A549 (cell line): ENCODE data around the gene NXPE3. TPM values are rescaled to one million over a fixed set of nuclear protein-coding genes. Genes with fewer than 3 reads are reported as not detected.

Source experiments
- ATAC-seq, 2 experiments: fragments of 200-7000 bp in 1 of 2; fragments of >200 bp in 1 of 2; cut with Nextera tagmentation in 1 of 2; cut with Tn5 transposase in 1 of 2; 3 replicates each; pipeline versions ENCODE4 v1.8.0 to v1.9.1; 2018 to 2020; ENCODE audit warnings: mild to moderate bottlenecking in 1 of 2, moderate library complexity in 1 of 2
- CTCF ChIA-PET: fragments of 300-600 bp; sonication (Branson Sonifier 250); formaldehyde crosslinking; extraction: SDS; loops from one replicate; lab custom pipeline; 2021; ENCODE audit warnings: antibody characterized with exemption, inconsistent platforms; lab: Yijun Ruan, JAX
- POLR2A ChIA-PET: fragments of 350-600 bp; formaldehyde crosslinking; extraction: SDS; loops from one replicate; lab custom pipeline; 2021; ENCODE audit warnings: antibody characterized with exemption, inconsistent platforms; lab: Yijun Ruan, JAX
- DNase-seq, 2 experiments: peaks; one replicate each; pipeline versions ENCODE4 v3.0.0 to v3.0.0-alpha.2; 2011 to 2016; ENCODE audit warnings: low read depth in 1 of 2, low spot score in 1 of 2
- FAIRE-seq: peaks from 2 replicates; lab custom pipeline; 2011; peaks lifted over from hg19 to GRCh38; lab: Jason Lieb, UNC
- H3K27ac ChIP-seq, 2 experiments: fragments of >200 bp; sonication (Bioruptor Twin); formaldehyde crosslinking; 3 replicates each; pipeline ENCODE4 v1.5.1; 2016 to 2017
- H3K4me1 ChIP-seq: fragments of >200 bp; sonication (Bioruptor Twin); formaldehyde crosslinking; 3 replicates; pipeline ENCODE4 v1.6.1; 2016
- H3K4me2 ChIP-seq: fragments of >200 bp; sonication (Bioruptor Twin); formaldehyde crosslinking; 3 replicates; pipeline ENCODE4 v1.6.1; 2016
- H3K4me3 ChIP-seq: fragments of >200 bp; sonication (Bioruptor Twin); formaldehyde crosslinking; 3 replicates; pipeline ENCODE4 v1.5.1; 2016
- H3K9me3 ChIP-seq: fragments of >200 bp; sonication (Bioruptor Twin); formaldehyde crosslinking; 3 replicates; pipeline ENCODE4 v1.6.1; 2016
- BHLHE40 ChIP-seq: IDR thresholded peaks from 2 replicates; pipeline ENCODE4 v1.6.1; 2012; ENCODE audit warnings: low read depth, low read length, inconsistent platforms
- CBX8 ChIP-seq: fragments of 200-600 bp; sonication (generic); IDR thresholded peaks from 2 replicates; pipeline ENCODE4 v1.6.1; 2016
- CHD4 ChIP-seq: fragments of 200-600 bp; sonication (generic); IDR thresholded peaks from 2 replicates; pipeline ENCODE4 v1.6.1; 2016; ENCODE audit warnings: antibody characterized with exemption, mild to moderate bottlenecking, borderline replicate concordance
- CTCF ChIP-seq: fragments of >200 bp; sonication (Bioruptor Twin); formaldehyde crosslinking; IDR thresholded peaks from 3 replicates; pipeline ENCODE4 v1.5.1; 2016
- E2F6 ChIP-seq: IDR thresholded peaks from 2 replicates; pipeline ENCODE4 v1.6.1; 2012; ENCODE audit warnings: low read depth, borderline replicate concordance
- EHF ChIP-seq: fragments of 250-450 bp; sonication (Bioruptor Pico); IDR thresholded peaks from 2 replicates; pipeline ENCODE4 v1.5.0; 2020; ENCODE audit warnings: mild to moderate bottlenecking
- ESRRA ChIP-seq: fragments of 150-350 bp; IDR thresholded peaks from 2 replicates; pipeline ENCODE4 v1.6.1; 2014; ENCODE audit warnings: mild to moderate bottlenecking, low read length, borderline replicate concordance
- HDAC2 ChIP-seq: fragments of 200-600 bp; sonication (generic); IDR thresholded peaks from 2 replicates; pipeline ENCODE4 v1.6.1; 2016
- HES2 ChIP-seq: fragments of >200 bp; sonication (Bioruptor Twin); formaldehyde crosslinking; IDR thresholded peaks from 2 replicates; pipeline ENCODE4 v1.6.1; 2016
- HMGXB4 ChIP-seq: fragments of 250-450 bp; sonication (Bioruptor Pico); IDR thresholded peaks from 2 replicates; pipeline ENCODE4 v1.5.0; 2021; ENCODE audit warnings: mild to moderate bottlenecking, moderate library complexity, borderline replicate concordance
- HOXB13 ChIP-seq: fragments of 250-450 bp; sonication (Bioruptor Pico); IDR thresholded peaks from 2 replicates; pipeline ENCODE4 v1.5.0; 2020; ENCODE audit warnings: low read depth, mild to moderate bottlenecking, moderate library complexity
- JUNB ChIP-seq: fragments of >200 bp; sonication (Bioruptor Twin); formaldehyde crosslinking; IDR thresholded peaks from 2 replicates; pipeline ENCODE4 v1.6.1; 2016
- MYC ChIP-seq: IDR thresholded peaks from 2 replicates; pipeline ENCODE4 v1.6.1; 2012; ENCODE audit warnings: mild to moderate bottlenecking, inconsistent platforms, low read length, improper control_type of control experiment, borderline replicate concordance
- NFE2L2 ChIP-seq: fragments of 150-350 bp; conservative IDR thresholded peaks from 2 replicates; pipeline ENCODE4 v1.6.1; 2014; ENCODE audit warnings: low read length
- POLR2A ChIP-seq: IDR thresholded peaks from 2 replicates; pipeline ENCODE4 v1.6.1; 2012; ENCODE audit warnings: mild to moderate bottlenecking, low read length
- RNF2 ChIP-seq: fragments of 200-600 bp; sonication (generic); IDR thresholded peaks from 2 replicates; pipeline ENCODE4 v1.6.1; 2016; ENCODE audit warnings: low read depth, mild to moderate bottlenecking, antibody characterized with exemption, moderate library complexity, borderline replicate concordance
- SMC3 ChIP-seq: fragments of >200 bp; sonication (Bioruptor Twin); formaldehyde crosslinking; IDR thresholded peaks from 3 replicates; pipeline ENCODE4 v1.6.1; 2018; ENCODE audit warnings: inconsistent platforms
- SREBF2 ChIP-seq: fragments of 450-650 bp; IDR thresholded peaks from 2 replicates; pipeline ENCODE4 v1.6.1; 2014; ENCODE audit warnings: mild to moderate bottlenecking, moderate library complexity
- ZC3H11A ChIP-seq: fragments of 450-650 bp; IDR thresholded peaks from 2 replicates; pipeline ENCODE4 v1.6.1; 2014; ENCODE audit warnings: antibody characterized with exemption, mild to moderate bottlenecking
- WGBS: methylation state at CpG from one replicate; pipeline ENCODE4 v1.1.6; 2017; ENCODE audit errors: missing lambda C conversion rate; 5-methylcytosine and 5-hydroxymethylcytosine counted together
- polyA plus RNA-seq, 4 experiments: library from polyadenylated mRNA; depleted of rRNA in 3 of 4; stranded (reverse); fragments of >200 nt; fragmentation: RNase III in 1 of 4; extraction: RNeasy Plus Mini Kit Qiagen cat#74134 plus additional on column Dnase treatment in 1 of 4; gene quantifications; 2 replicates in 3 of 4; 3 replicates in 1 of 4; pipeline ENCODE4 v1.2.3, GENCODE V29; 2011 to 2017

NXPE3 gene
- polyA plus RNA-seq, 2 of the 4 experiments (the other 2 are of a cell fraction): 48.6 to 49.5 TPM

GRCh38 chr3:101816215-101817149 is 37.5 kb downstream of the NXPE3 start (continued):
- TF ChIP-seq HMGXB4 (no peak), ESRRA (no peak), HOXB13 (CRISPR knock-in tag) (no peak), JUNB (no peak), POLR2A (no peak), CHD4 (no peak), RNF2 (no peak), MYC (no peak)
- TF ChIP-seq, all 56 proteins: peak for 0

- ChIA-PET POLR2A (no interaction called here), CTCF (interaction anchor here (0.8 to 3.4 kb wide), 7 partner anchors 8 to 410 kb away, joined by 3 to 29 read pairs (median 3); no protein-coding TSS in a partner anchor)
- no peak for ATAC-seq
- Histone ChIP-seq H3K27ac (no peak overlapping the region), H3K4me1 (peaks cover 21% of the 10 kb centered on the region), H3K4me2 (no peak overlapping the region), H3K4me3 (no peak overlapping the region), H3K9me3 (no peaks in the 10 kb centered on the region)
- no peak for DNase-seq
- no peak for TF ChIP-seq NFE2L2
- TF ChIP-seq ZC3H11A: no peak
- no peak for TF ChIP-seq HMGXB4
- no peak for TF ChIP-seq JUNB
- TF ChIP-seq E2F6: no peak
- no peak for TF ChIP-seq BHLHE40
- no peak for TF ChIP-seq CBX8
- TF ChIP-seq SMC3: no peak
- no peak for TF ChIP-seq HES2
- TF ChIP-seq SREBF2: no peak
- TF ChIP-seq EHF (CRISPR knock-in tag): no peak
- no peak for TF ChIP-seq CTCF
- no peak for TF ChIP-seq HDAC2
- FAIRE-seq: no peak
- 92% methylated on average over 5 of the region's 5 CpGs for WGBS
Measured at GRCh38 chr3:101817992-101818391, 39.0 kb downstream of the NXPE3 start.
